Kasumi-1 (cell line): ENCODE data around the gene EIF2S2.
A peak's percentile ranks its signal among the peaks of the same experiment; 100 is the strongest.

Source experiments
- DNase-seq, 2 experiments: peaks; one replicate each; lab custom pipeline; 2025; lab: John Stamatoyannopoulos, UW

EIF2S2 gene

GRCh38 chr20:34062570-34063482, 49.2 kb downstream of the EIF2S2 start:
- DNase-seq, result no peak

- no peak for DNase-seq
Measured at GRCh38 chr20:34061695-34062094, 50.3 kb downstream of the EIF2S2 start.

- DNase-seq, result no peak
Measured at GRCh38 chr20:34060970-34061369, 51.1 kb downstream of the EIF2S2 start.

- peak; percentile 19 to 43 for DNase-seq
Measured at GRCh38 chr20:34058831-34059230, 53.2 kb downstream of the EIF2S2 start.

GRCh38 chr20:34055290-34055689, 56.8 kb downstream of the EIF2S2 start:
- peak; percentile 24 to 45 for DNase-seq

GRCh38 chr20:34052414-34052813, 59.6 kb downstream of the EIF2S2 start:
- no peak for DNase-seq

DNA sequence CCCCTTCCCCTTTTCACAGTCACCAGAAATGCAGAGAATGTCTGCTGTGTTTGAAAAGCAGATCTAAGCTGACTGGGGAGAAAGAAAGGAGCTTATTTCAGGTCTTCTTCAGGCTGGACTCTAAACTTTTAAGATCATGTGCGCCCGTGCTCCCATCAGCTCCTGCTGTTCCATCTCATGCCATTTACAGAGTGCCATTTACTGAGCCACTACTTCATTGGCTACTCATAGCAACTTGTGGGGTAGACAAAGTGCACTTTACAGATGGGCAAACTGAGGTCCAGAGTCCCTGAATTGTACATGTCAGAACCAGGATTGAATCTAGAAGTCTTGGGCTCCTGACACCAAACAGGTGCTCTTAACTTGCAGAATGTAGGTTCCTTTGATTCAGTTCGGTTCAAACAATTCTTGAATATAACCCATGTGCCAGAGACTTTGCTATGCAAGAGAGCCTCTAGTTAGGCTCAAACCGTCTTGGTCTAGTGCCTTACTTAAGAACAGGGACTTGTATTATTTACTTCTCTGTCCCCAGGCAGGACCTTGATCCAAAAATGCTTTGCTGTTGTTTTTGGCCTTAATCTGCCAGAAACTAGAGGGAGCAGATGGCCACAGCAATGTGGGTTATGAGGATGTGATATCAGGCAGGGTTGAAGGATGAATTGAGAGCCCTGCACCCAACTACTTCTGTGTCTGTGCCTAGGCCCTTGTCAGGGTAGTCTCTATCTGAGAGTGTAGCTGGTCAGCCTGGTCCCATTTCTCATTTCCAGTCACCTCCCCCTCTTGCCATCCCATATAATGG, 61.9 kb downstream of the EIF2S2 start:
- no peak for DNase-seq

GRCh38 chr20:34049389-34049788, 62.7 kb downstream of the EIF2S2 start:
- DNase-seq, result no peak

- no peak for DNase-seq
Measured at GRCh38 chr20:34047917-34048316, 64.1 kb downstream of the EIF2S2 start.

- DNase-seq, result no peak
Measured at GRCh38 chr20:34047010-34047687, 64.9 kb downstream of the EIF2S2 start.

- DNase-seq, result no peak
Measured at GRCh38 chr20:34045930-34046725, 65.9 kb downstream of the EIF2S2 start.

GRCh38 chr20:34045294-34045693, 66.7 kb downstream of the EIF2S2 start:
- no peak for DNase-seq

DNA sequence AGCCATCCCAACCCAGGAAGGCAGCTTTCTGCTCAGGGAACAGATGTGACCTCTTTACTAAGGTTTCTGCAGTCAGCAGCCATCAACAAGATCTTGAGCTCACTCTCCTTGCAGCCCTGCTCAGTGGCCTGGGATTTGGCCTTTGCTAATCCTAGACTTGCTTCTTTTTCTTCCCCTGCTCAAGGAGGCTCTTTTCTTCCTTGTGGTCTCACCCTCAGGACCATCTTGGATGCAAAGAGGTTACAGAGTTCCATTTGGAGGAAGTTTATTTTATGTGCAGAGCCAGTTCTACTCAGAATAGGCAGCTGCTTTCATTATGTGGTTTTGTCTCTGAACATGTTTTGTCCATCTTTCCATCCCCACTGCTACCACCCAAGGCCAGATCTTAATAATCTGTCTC, 69.0 kb downstream of the EIF2S2 start:
- no peak for DNase-seq

DNA sequence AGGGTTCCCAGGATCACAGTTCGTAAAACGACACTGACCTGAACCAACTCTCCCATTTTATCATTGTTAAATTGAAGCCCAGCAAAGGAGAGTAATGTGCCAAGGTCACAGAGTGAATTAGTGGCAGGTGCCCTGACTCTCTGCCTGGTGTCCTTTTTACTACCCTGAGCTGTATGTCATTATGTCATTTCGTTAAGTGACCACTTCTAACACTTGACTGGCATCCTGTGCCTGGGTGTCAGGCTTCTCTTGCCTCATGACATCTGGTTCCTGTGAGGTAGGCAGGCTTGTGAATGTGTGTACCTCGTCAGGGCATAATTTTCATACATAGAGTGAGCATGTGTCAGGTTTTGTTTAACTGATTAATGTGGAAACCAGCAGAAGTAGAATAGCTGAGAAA, 69.8 kb downstream of the EIF2S2 start:
- DNase-seq, result no peak

DNA sequence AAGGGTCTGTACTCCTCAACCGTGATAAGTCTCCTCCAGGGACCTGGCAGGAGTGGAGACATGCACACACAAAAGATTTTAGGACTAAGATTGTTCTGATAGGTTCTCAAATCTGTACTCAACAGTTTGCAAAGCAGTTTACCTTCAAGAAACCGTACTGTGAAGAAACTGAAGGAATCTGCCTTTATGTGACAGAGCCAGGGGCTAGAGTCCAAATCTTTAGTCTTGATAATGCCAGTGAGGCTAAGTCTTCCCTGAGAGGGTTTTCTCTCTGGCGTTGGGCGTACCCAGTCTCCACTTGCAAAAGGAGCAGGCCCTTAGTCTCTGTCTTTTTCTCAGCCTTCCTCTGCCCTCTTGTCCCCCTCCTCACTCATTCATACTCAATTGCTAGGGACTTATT, 70.8 kb downstream of the EIF2S2 start:
- DNase-seq, result no peak

GRCh38 chr20:34040300-34040995, 71.6 kb downstream of the EIF2S2 start:
- no peak for DNase-seq
